Subcutaneous abdominal adipose tissue (tissue), 5 donors: ENCODE results near the gene FBXW11.

ENCODE experiments used
- H3K27ac ChIP-seq: one replicate; pipeline ENCODE4 v1.7.0; 2013; ENCODE audit warnings: low read depth, mild to moderate bottlenecking, inconsistent platforms, low read length, moderate library complexity
- H3K27me3 ChIP-seq, 5 donors: one replicate each; pipeline ENCODE4 v1.7.0; 2013; ENCODE audit warnings: low read length in 5 of 5, inconsistent platforms in 1 of 5; ENCODE audit not compliant: control insufficient read depth in 5 of 5, insufficient read depth in 4 of 5
- H3K36me3 ChIP-seq, 5 donors: one replicate each; pipeline ENCODE4 v1.7.0; 2013; ENCODE audit warnings: low read length in 5 of 5; ENCODE audit not compliant: control insufficient read depth in 5 of 5, insufficient read depth in 5 of 5
- H3K4me1 ChIP-seq, 5 donors: one replicate each; pipeline ENCODE4 v1.7.0; 2013; ENCODE audit warnings: low read length in 5 of 5, mild to moderate bottlenecking in 3 of 5, moderate library complexity in 1 of 5; ENCODE audit not compliant: control insufficient read depth in 5 of 5, insufficient read depth in 5 of 5
- H3K4me3 ChIP-seq, 5 donors: one replicate each; pipeline ENCODE4 v1.7.0; 2013; ENCODE audit warnings: low read length in 5 of 5, low read depth in 1 of 5
- H3K9ac ChIP-seq, 5 donors: one replicate each; pipeline ENCODE4 v1.7.0; 2013; ENCODE audit warnings: low read length in 5 of 5, mild to moderate bottlenecking in 4 of 5, moderate library complexity in 3 of 5
- H3K9me3 ChIP-seq, 5 donors: one replicate each; pipeline ENCODE4 v1.7.0; 2013; ENCODE audit warnings: low read length in 5 of 5; ENCODE audit not compliant: control insufficient read depth in 5 of 5
- donor health status: healthy.
- donor health status: healthy.
- donor health status: healthy.
- donor health status: healthy.
- donor health status: healthy.

Gene FBXW11

DNA sequence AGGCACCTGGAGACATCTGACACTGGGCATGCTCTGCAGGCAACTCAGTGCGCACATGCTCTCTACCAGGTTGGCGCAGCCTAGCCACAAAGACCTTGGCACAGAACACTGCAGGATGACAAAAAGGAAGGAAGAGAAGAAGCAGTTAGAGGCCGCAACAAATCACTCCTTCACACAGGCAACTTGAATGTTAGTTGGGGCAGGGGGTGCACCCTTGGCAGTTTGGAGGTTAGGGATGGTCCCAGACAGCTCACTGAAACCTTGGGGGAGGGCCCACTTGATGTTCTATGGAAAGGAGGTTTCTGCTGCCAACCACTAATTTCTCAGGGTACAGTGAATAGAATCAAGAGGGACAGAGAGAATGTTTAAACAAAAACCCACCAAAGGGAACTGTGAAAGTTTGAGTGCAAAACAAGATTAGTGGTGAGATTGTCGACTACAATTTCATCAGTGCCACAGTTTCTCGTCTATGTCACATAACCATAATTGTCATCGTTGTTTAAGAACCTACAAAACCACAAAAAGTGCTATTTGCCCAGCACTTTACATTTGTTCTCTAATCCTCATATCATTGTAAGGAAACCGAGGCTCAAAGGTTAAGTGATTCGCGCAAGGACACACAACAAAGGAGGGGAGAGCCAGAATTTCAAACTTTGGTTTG, 48.7 kb downstream of the FBXW11 start:
- H3K9ac ChIP-seq: no peak overlapping the region
- H3K9me3 ChIP-seq: no peaks in the 10 kb centered on the region
- no peak overlapping the region for H3K4me3 ChIP-seq
- H3K4me1 ChIP-seq: peaks cover 0 to 33% (median 23%) of the 10 kb centered on the region in 5 donors
- H3K36me3 ChIP-seq: no peaks in the 10 kb centered on the region
- H3K27ac ChIP-seq: no peak overlapping the region
- no peaks in the 10 kb centered on the region for H3K27me3 ChIP-seq

DNA sequence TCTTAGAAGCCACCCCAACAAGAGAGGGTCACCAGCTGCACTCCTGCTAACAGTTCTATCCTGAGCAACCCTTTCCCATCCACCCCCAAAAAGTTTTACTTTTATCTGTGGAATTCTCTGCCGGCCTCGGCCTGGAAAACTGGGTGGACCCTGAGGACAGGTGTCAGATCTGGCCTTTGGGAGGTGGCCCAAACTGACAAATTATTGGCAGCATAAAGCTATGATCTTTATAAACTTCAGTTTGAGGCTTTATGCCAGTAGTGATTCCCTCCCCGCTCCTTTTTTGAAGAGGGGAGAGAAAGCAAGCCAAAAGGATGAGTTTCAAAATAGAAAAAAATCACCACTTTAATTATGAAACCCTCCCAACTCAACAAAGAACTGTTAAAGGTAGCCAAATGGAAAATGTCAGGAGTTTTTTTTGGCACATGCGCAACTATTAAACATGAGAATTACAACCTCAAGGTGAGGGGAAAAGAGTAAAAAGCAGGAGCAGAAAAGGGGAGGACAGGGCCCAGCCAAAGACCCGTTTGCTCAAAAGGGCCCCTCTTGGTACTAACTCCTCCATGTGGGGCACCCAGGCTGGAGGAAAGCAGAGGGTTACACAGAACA, 49.4 kb downstream of the FBXW11 start:
- Histone ChIP-seq H3K27ac (no peak overlapping the region), H3K9me3 (no peaks in the 10 kb centered on the region), H3K4me3 (no peak overlapping the region), H3K4me1 (peaks cover 0 to 33% (median 20%) of the 10 kb centered on the region in 5 donors), H3K36me3 (no peaks in the 10 kb centered on the region), H3K27me3 (no peaks in the 10 kb centered on the region), H3K9ac (peak overlapping the region in 1 of 5 donors; percentile 16)

DNA sequence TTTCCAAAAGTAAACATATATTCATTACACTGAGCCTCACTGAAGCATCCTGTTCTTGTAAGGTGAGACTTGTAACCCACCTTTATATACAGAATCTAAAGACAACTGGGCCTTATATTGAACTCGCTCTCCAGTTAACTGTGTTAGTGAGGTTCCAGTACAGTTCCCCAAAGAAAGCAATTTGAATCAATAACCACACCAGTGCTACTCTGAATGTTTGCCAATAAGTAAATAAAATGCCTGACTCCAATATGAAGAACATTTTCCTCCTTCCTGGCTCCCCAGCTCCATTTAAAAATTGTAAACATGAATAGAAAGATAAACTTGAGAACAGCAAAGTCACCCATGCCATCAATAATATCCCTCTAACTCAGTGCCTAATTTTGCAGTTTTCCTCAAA, 50.1 kb downstream of the FBXW11 start:
- Histone ChIP-seq H3K36me3 (no peaks in the 10 kb centered on the region), H3K4me1 (peaks cover 0 to 33% (median 20%) of the 10 kb centered on the region in 5 donors), H3K27me3 (no peaks in the 10 kb centered on the region), H3K9ac (peak overlapping the region in 1 of 5 donors; percentile 16), H3K9me3 (no peaks in the 10 kb centered on the region), H3K27ac (no peak overlapping the region), H3K4me3 (no peak overlapping the region)

DNA sequence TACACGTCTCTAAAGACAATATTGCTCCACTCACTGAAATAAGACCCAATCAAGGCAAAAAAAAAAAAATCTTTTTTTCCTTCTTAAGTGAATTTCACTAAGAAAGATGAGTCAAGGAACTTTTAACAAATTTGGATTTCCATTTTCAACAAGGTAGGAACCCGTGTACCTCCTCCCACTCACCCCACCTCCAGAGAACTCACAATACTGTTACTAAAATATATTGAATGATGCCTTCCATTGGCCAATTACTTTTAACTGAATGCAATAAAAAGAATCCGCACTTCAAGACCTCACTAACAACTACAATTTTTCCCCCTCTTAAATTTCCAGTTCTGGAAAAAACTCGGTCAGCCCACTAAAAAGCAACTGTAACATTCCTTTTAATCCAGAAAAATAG, 50.7 kb downstream of the FBXW11 start:
- H3K4me1 ChIP-seq: peaks cover 0 to 33% (median 20%) of the 10 kb centered on the region in 5 donors
- H3K9ac ChIP-seq: no peak overlapping the region
- H3K27me3 ChIP-seq: no peaks in the 10 kb centered on the region
- no peaks in the 10 kb centered on the region for H3K9me3 ChIP-seq
- H3K27ac ChIP-seq: no peak overlapping the region
- H3K4me3 ChIP-seq: no peak overlapping the region
- H3K36me3 ChIP-seq: no peaks in the 10 kb centered on the region

DNA sequence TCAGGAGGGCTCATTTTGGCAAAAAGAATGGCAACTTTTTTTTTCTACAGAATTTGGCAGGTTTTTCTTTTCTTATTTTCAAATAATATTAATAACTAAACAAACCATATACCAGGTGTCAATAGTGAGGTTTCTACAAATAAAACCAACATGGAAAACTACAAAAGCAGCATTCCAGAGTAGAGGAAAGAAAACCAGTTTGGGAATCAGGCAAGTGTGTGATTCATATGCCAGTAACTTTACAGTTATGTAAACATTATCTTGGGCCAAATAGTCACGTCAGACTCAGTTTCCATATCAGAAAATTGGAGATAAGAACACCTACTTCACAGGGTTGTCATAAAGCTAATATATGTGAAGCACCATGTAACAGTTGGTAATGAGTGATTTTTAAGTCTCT, 51.7 kb downstream of the FBXW11 start:
- Histone ChIP-seq H3K4me1 (peaks cover 0 to 33% (median 20%) of the 10 kb centered on the region in 5 donors), H3K9me3 (no peaks in the 10 kb centered on the region), H3K9ac (no peak overlapping the region), H3K27me3 (no peaks in the 10 kb centered on the region), H3K27ac (no peak overlapping the region), H3K36me3 (no peaks in the 10 kb centered on the region), H3K4me3 (no peak overlapping the region)

DNA sequence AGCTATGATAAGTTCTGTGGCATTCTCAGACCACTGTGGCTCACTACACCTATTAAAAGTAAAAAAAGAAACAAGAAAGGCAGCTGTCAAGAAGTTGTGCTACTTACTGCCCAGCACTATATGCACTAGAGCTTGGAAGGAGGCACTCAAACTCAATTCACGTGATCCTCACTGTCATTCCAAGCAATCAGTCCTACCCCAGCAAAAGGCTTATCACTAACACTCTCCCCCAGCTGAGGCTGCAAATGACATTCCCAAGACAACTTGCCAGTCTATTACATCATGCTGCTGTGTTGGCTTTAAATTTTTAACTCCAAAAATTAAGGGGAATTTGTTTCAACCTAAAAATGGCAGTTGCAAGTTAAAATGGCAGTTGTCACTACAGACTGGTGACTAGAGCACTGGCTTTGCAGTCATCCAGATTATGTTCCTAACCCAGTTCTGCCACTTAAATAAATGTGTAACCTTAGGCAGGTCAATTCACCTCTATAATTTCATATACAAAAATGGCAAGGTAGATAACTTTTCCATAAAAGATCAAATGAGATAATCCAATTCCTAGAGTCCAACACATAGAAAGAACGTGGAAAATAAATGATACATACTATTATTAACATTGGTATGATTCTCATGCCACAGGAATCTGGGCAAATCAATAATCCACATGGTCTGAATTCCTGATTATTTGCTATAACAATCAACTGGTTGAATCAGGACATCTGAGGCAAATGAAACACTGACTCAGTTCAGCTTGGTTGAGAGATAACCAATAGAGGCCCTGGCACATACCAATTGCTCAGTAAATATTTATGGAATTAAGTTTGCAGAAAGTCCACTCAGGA, 52.4 kb downstream of the FBXW11 start:
- peaks cover 0 to 33% (median 20%) of the 10 kb centered on the region in 5 donors for H3K4me1 ChIP-seq

DNA sequence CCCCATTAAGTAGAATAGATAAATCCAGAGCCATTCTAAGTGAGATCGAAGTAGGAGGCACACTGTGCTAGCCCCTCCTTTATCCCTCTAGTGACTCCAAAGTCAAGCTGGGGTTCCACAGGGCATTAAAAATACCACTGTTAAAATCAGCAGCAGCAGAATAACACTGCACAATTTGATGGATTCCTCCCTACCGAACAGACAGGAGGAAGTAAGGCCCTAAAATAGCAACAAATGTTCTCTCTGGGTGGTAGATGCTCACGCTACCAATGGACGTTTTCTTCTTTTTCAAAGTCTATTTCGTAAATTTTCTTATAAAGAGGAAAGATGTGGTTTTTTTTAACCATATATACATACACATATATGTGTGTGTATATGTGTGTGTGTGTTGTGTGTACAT, 54.4 kb downstream of the FBXW11 start:
- no peaks in the 10 kb centered on the region for H3K36me3 ChIP-seq
- H3K4me1 ChIP-seq: peaks cover 0 to 23% (median 16%) of the 10 kb centered on the region in 5 donors
- H3K27me3 ChIP-seq: no peaks in the 10 kb centered on the region
- H3K27ac ChIP-seq: no peak overlapping the region
- no peaks in the 10 kb centered on the region for H3K9me3 ChIP-seq
- H3K4me3 ChIP-seq: no peak overlapping the region
- no peak overlapping the region for H3K9ac ChIP-seq

More for the DNA sequence above, 52.4 kb downstream of the FBXW11 start:
- no peaks in the 10 kb centered on the region for H3K36me3 ChIP-seq
- H3K27me3 ChIP-seq: no peaks in the 10 kb centered on the region
- H3K9ac ChIP-seq: no peak overlapping the region
- no peak overlapping the region for H3K27ac ChIP-seq
- no peak overlapping the region for H3K4me3 ChIP-seq
- no peaks in the 10 kb centered on the region for H3K9me3 ChIP-seq

DNA sequence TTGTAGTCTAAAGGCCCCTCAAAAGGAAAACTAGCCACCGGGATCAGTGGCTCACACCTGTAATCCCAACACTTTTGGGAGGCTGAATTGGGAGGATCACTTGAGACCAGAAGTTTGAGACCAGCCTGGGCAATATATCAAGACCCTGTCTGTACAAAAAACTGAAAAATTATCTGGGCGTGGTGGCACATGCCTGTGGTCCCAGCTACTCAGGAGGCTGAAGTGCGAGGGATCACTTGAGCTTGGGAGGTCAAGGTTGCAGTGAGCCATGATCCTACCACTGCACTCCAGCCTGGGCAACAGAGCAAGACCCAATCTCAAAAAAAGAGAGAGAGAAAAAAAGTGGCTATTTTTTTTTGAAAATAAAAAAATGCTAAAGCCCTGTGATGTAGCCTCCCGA, 55.2 kb downstream of the FBXW11 start:
- H3K36me3 ChIP-seq: no peaks in the 10 kb centered on the region
- no peak overlapping the region for H3K4me3 ChIP-seq
- no peak overlapping the region for H3K27ac ChIP-seq
- peaks cover 0 to 15% (median 9%) of the 10 kb centered on the region in 5 donors for H3K4me1 ChIP-seq
- H3K27me3 ChIP-seq: no peaks in the 10 kb centered on the region
- no peak overlapping the region for H3K9ac ChIP-seq
- no peaks in the 10 kb centered on the region for H3K9me3 ChIP-seq

DNA sequence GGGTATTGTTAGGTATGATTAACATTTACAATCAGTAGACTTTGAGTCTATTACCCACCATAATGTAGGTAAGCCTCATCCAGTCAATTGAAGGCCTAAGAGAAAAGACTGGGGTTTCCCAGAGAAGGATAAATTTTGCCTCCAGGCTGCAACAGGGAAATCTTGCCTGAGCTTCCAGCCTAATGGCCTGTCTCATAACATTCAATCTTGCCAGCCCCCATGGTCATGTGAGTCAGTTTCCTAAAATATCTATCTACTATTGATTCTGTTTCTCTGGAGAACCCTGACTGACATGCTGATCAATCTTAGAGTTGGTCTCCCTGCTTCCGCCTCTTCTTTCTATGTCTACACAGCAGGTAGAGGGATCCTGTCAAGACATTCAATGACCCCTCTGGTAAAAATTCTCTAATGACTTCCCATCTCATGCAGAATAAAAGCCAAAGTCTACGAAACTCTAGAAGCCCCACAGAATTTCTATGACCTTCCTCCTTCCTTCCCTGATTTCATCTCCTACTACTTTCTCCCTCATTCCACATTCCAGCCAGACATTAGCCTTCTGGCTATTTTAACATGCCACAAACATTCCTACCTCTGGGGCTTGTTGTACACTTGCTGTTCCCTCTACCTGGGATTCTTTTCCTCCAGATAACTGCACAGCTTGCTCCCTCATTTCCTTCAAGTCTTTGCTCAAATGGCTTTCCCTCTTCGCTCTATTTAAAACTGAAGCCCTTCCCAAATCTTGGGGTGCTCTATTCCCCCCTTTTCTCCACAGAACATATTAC, 60.2 kb downstream of the FBXW11 start:
- peaks cover 0 to 13% (median 8%) of the 10 kb centered on the region in 5 donors for H3K4me1 ChIP-seq

More for the DNA sequence above, 60.2 kb downstream of the FBXW11 start:
- H3K36me3 ChIP-seq: no peaks in the 10 kb centered on the region
- H3K9me3 ChIP-seq: no peaks in the 10 kb centered on the region
- H3K4me3 ChIP-seq: no peak overlapping the region
- H3K9ac ChIP-seq: no peak overlapping the region
- no peaks in the 10 kb centered on the region for H3K27me3 ChIP-seq
- no peak overlapping the region for H3K27ac ChIP-seq
